H1 (cell line): Measurements from ENCODE around the gene ENTPD2. TPM values are rescaled to one million over a fixed set of nuclear protein-coding genes. Genes with fewer than 3 reads are reported as not detected.

Experiments used
- CTCF ChIA-PET: fragments of 300-600 bp; sonication (Branson Sonifier 250); formaldehyde crosslinking; loops from one replicate; lab custom pipeline; 2021; ENCODE audit not compliant: partially characterized antibody; lab: Charles Lee
- POLR2A ChIA-PET: fragments of 300-600 bp; sonication (Branson Sonifier 250); formaldehyde crosslinking; loops from one replicate; lab custom pipeline; 2021; ENCODE audit warnings: inconsistent platforms; ENCODE audit not compliant: partially characterized antibody; lab: Charles Lee
- DNase-seq, 2 experiments: peaks; one replicate each; pipeline versions ENCODE4 v3.0.0 to v3.0.0-alpha.2; 2010 to 2022; ENCODE audit warnings: low spot score in 2 of 2, low read depth in 1 of 2, mixed read lengths in 1 of 2
- FAIRE-seq: peaks from 2 replicates; lab custom pipeline; 2011; peaks lifted over from hg19 to GRCh38; lab: Jason Lieb, UNC
- H2AFZ ChIP-seq: 2 replicates; pipeline ENCODE4 v1.8.1; 2012; ENCODE audit warnings: low read length, inconsistent platforms
- H2AK5ac ChIP-seq: 2 replicates; pipeline ENCODE4 v1.6.1; 2013; ENCODE audit warnings: low read depth, low read length
- H2BK120ac ChIP-seq: replicated peaks from 2 replicates; pipeline ENCODE3; 2013; ENCODE audit warnings: low read depth, low read length, inconsistent platforms
- H2BK12ac ChIP-seq: 2 replicates; pipeline ENCODE4 v1.6.1; 2013; ENCODE audit warnings: low read depth, low read length
- H2BK15ac ChIP-seq: 2 replicates; pipeline ENCODE4 v1.6.1; 2013; ENCODE audit warnings: low read length
- H2BK20ac ChIP-seq: 2 replicates; pipeline ENCODE4 v1.6.1; 2013; ENCODE audit warnings: low read length
- H2BK5ac ChIP-seq: 2 replicates; pipeline ENCODE4 v1.6.1; 2013; ENCODE audit warnings: low read depth, low read length
- H3K14ac ChIP-seq: 2 replicates; pipeline ENCODE4 v1.6.1; 2013; ENCODE audit warnings: inconsistent platforms; ENCODE audit not compliant: insufficient read length
- H3K18ac ChIP-seq: 2 replicates; pipeline ENCODE4 v1.6.1; 2013; ENCODE audit warnings: low read length; ENCODE audit errors: extremely low read depth
- H3K23ac ChIP-seq: 2 replicates; pipeline ENCODE4 v1.6.1; 2013; ENCODE audit warnings: inconsistent platforms; ENCODE audit not compliant: insufficient read length
- H3K23me2 ChIP-seq: 2 replicates; pipeline ENCODE4 v1.6.1; 2013; ENCODE audit warnings: low read depth, low read length
- H3K27ac ChIP-seq: 2 replicates; pipeline ENCODE4 v1.6.1; 2011; ENCODE audit warnings: low read depth, low read length, inconsistent platforms
- H3K27me3 ChIP-seq, 4 experiments: replicated peaks in 1 of 4; 1 replicate in 1 of 4; 2 replicates in 3 of 4; pipeline versions ENCODE4 v1.6.1 to v1.8.1; 2011 to 2013; ENCODE audit warnings: low read length in 3 of 4, mild to moderate bottlenecking in 3 of 4, inconsistent platforms in 2 of 4, mixed read lengths in 2 of 4, moderate library complexity in 1 of 4; ENCODE audit not compliant: control insufficient read depth in 3 of 4, insufficient read depth in 3 of 4; ENCODE audit errors: extremely low read depth in 1 of 4
- H3K36me3 ChIP-seq, 4 experiments: 2 replicates each; pipeline versions ENCODE4 v1.6.1 to v1.8.1; 2011 to 2013; ENCODE audit warnings: mild to moderate bottlenecking in 4 of 4, low read length in 3 of 4, moderate library complexity in 2 of 4, control low read depth in 1 of 4, inconsistent platforms in 1 of 4; ENCODE audit not compliant: insufficient read depth in 4 of 4, control insufficient read depth in 2 of 4
- H3K4ac ChIP-seq: replicated peaks from 2 replicates; pipeline ENCODE3; 2013; ENCODE audit warnings: low read length, low read depth, mixed read lengths, inconsistent platforms; ENCODE audit not compliant: insufficient read length
- H3K4me1 ChIP-seq, 4 experiments: replicated peaks in 1 of 4; 1 replicate in 1 of 4; 2 replicates in 3 of 4; pipeline versions ENCODE4 v1.6.1 to v1.8.1; 2011 to 2013; ENCODE audit warnings: low read length in 3 of 4, inconsistent platforms in 2 of 4, mixed read lengths in 1 of 4; ENCODE audit not compliant: insufficient read depth in 4 of 4, control insufficient read depth in 3 of 4
- H3K4me2 ChIP-seq, 2 experiments: 2 replicates each; pipeline versions ENCODE4 v1.6.1 to v1.8.1; 2011 to 2013; ENCODE audit warnings: low read depth in 2 of 2, low read length in 2 of 2, control low read depth in 1 of 2, inconsistent platforms in 1 of 2, mild to moderate bottlenecking in 1 of 2; ENCODE audit not compliant: insufficient read depth in 1 of 2
- H3K4me3 ChIP-seq, 4 experiments: fragments of 200-600, 300-600 bp in 1 of 4; sonication (generic), shearing (Covaris generic), sonication (Bioruptor Twin) in 1 of 4; 2 replicates each; pipeline versions ENCODE4 v1.5.1 to v1.8.1; 2011 to 2016; ENCODE audit warnings: low read length in 4 of 4, low read depth in 3 of 4, control low read depth in 2 of 4, inconsistent platforms in 2 of 4, mild to moderate bottlenecking in 2 of 4, mixed read lengths in 1 of 4, moderate library complexity in 1 of 4; ENCODE audit not compliant: insufficient read depth in 2 of 4; ENCODE audit errors: extremely low read depth in 1 of 4
- H3K56ac ChIP-seq: replicated peaks from 2 replicates; pipeline ENCODE3; 2013; ENCODE audit warnings: low read depth, mild to moderate bottlenecking, mixed read lengths, low read length, inconsistent platforms; ENCODE audit not compliant: insufficient read length
- H3K79me1 ChIP-seq: 2 replicates; pipeline ENCODE4 v1.6.1; 2013; ENCODE audit warnings: low read depth, low read length, control low read depth
- H3K79me2 ChIP-seq, 2 experiments: 2 replicates each; pipeline versions ENCODE4 v1.6.1 to v1.8.1; 2012 to 2013; ENCODE audit warnings: low read length in 2 of 2, mild to moderate bottlenecking in 2 of 2, inconsistent platforms in 1 of 2; ENCODE audit not compliant: insufficient read depth in 2 of 2, control insufficient read depth in 1 of 2
- H3K9ac ChIP-seq, 4 experiments: replicated peaks in 1 of 4; 1 replicate in 1 of 4; 2 replicates in 3 of 4; pipeline versions ENCODE4 v1.6.1 to v1.8.1; 2011 to 2013; ENCODE audit warnings: low read depth in 3 of 4, low read length in 3 of 4, control low read depth in 2 of 4, mild to moderate bottlenecking in 2 of 4, moderate library complexity in 2 of 4, inconsistent platforms in 1 of 4; ENCODE audit errors: extremely low read depth in 1 of 4
- H3K9me3 ChIP-seq, 2 experiments: 2 replicates each; pipeline versions ENCODE4 v1.6.1 to v1.8.1; 2012 to 2013; ENCODE audit warnings: mild to moderate bottlenecking in 2 of 2, moderate library complexity in 2 of 2, control low read depth in 1 of 2, inconsistent platforms in 1 of 2, low read depth in 1 of 2, low read length in 1 of 2, mixed read lengths in 1 of 2; ENCODE audit not compliant: insufficient read depth in 2 of 2
- H4K20me1 ChIP-seq, 2 experiments: replicated peaks in 1 of 2; 2 replicates each; pipeline versions ENCODE3 to v1.8.1; 2011 to 2013; ENCODE audit warnings: inconsistent platforms in 2 of 2, low read length in 2 of 2, mild to moderate bottlenecking in 1 of 2; ENCODE audit not compliant: insufficient read depth in 2 of 2, control insufficient read depth in 1 of 2
- H4K5ac ChIP-seq: 2 replicates; pipeline ENCODE4 v1.6.1; 2013; ENCODE audit warnings: low read length, low read depth, mixed read lengths, inconsistent platforms; ENCODE audit not compliant: insufficient read length
- H4K8ac ChIP-seq: 2 replicates; pipeline ENCODE4 v1.8.0; 2013; ENCODE audit warnings: mild to moderate bottlenecking, moderate library complexity, low read length, inconsistent platforms; ENCODE audit not compliant: insufficient read depth; ENCODE audit errors: extremely low read depth
- H4K91ac ChIP-seq: replicated peaks from 2 replicates; pipeline ENCODE3; 2013; ENCODE audit warnings: low read length, mixed read lengths, inconsistent platforms; ENCODE audit not compliant: insufficient read length
- ASH2L ChIP-seq: fragments of 200-600, 300-600 bp; sonication (generic); IDR thresholded peaks from one replicate; pipeline ENCODE4 v1.7.1; 2017; ENCODE audit warnings: low read length
- CHD1 ChIP-seq: IDR thresholded peaks from 2 replicates; pipeline ENCODE4 v1.6.1; 2012; ENCODE audit warnings: low read depth, low read length, improper control_type of control experiment
- HDAC2 ChIP-seq, 2 experiments: fragments of 300-600 bp in 1 of 2; sonication (generic) in 1 of 2; IDR thresholded peaks; 2 replicates each; pipeline ENCODE4 v1.6.1; 2011 to 2012; ENCODE audit warnings: low read depth in 2 of 2, low read length in 2 of 2, mild to moderate bottlenecking in 2 of 2, moderate library complexity in 2 of 2, borderline replicate concordance in 1 of 2, inconsistent platforms in 1 of 2
- JUN ChIP-seq: IDR thresholded peaks from 2 replicates; pipeline ENCODE4 v1.6.1; 2011; ENCODE audit warnings: low read depth, mild to moderate bottlenecking, improper control_type of control experiment, low read length
- POU5F1 ChIP-seq: IDR thresholded peaks from 2 replicates; pipeline ENCODE4 v1.6.1; 2011; ENCODE audit warnings: low read depth, mild to moderate bottlenecking, low read length, moderate library complexity
- SAP30 ChIP-seq: fragments of 300-600 bp; sonication (generic); IDR thresholded peaks from 2 replicates; pipeline ENCODE4 v1.7.1; 2012; ENCODE audit warnings: low read length, moderate library complexity, mild to moderate bottlenecking, inconsistent platforms; ENCODE audit not compliant: insufficient read depth, insufficient replicate concordance
- SP1 ChIP-seq: IDR thresholded peaks from 2 replicates; pipeline ENCODE4 v1.6.1; 2011; ENCODE audit warnings: low read depth, low read length
- ZNF274 ChIP-seq: IDR thresholded peaks from 2 replicates; pipeline ENCODE4 v1.7.0; 2012; ENCODE audit warnings: low read length, borderline replicate concordance; ENCODE audit errors: extremely low read depth
- WGBS, 2 experiments: shearing (Covaris generic) in 1 of 2; methylation state at CpG; one replicate each; pipeline versions ENCODE4 v1.1.6 to v1.1.7; 2013 to 2015; ENCODE audit warnings: low lambda C conversion rate in 2 of 2, mixed read lengths in 2 of 2, inconsistent platforms in 1 of 2, low coverage in 1 of 2, missing lambda C conversion rate in 1 of 2; ENCODE audit not compliant: insufficient replicate concordance in 2 of 2, insufficient coverage in 1 of 2, insufficient read length in 1 of 2; ENCODE audit errors: extremely low coverage in 1 of 2, missing lambda C conversion rate in 1 of 2; 5-methylcytosine and 5-hydroxymethylcytosine counted together
- polyA plus RNA-seq, 7 experiments: library from polyadenylated mRNA; depleted of rRNA in 3 of 7; stranded (reverse) in 5 of 7; unstranded in 2 of 7; fragments of >200 nt in 5 of 7; fragments of 200-250 nt in 2 of 7; gene quantifications; 1 replicate in 5 of 7; 2 replicates in 1 of 7; 4 replicates in 1 of 7; pipeline versions ENCODE4 v1.2.1 to v1.2.3, GENCODE V29; 2011 to 2013; ENCODE audit warnings: missing spikeins in 2 of 7, mixed read lengths in 2 of 7
- total RNA-seq: library from RNA; stranded (reverse); fragmentation: NEBNext Ultra II Directional; extraction: Animal tissue kit (Norgen Biotek cat#: 25700); gene quantifications from 2 replicates; pipeline ENCODE4 v1.2.1, GENCODE V29; 2021
- TF ChIP-seq, protein P1 (sequence below), 3 experiments: IDR thresholded peaks; 1 replicate in 2 of 3; 2 replicates in 1 of 3; pipeline versions ENCODE4 v1.5.1 to v1.6.1; 2011; ENCODE audit warnings: low read length in 3 of 3, mild to moderate bottlenecking in 3 of 3, inconsistent platforms in 2 of 3, low read depth in 1 of 3, moderate library complexity in 1 of 3; ENCODE audit not compliant: insufficient read depth in 1 of 3; ENCODE audit errors: control extremely low read depth in 1 of 3

Gene ENTPD2
- total and polyA plus RNA-seq, 2 of the 8 experiments (the other 6 are each of a cell fraction or from before 2014, with no cell fraction given) = 0.65 to 3.8 TPM

DNA sequence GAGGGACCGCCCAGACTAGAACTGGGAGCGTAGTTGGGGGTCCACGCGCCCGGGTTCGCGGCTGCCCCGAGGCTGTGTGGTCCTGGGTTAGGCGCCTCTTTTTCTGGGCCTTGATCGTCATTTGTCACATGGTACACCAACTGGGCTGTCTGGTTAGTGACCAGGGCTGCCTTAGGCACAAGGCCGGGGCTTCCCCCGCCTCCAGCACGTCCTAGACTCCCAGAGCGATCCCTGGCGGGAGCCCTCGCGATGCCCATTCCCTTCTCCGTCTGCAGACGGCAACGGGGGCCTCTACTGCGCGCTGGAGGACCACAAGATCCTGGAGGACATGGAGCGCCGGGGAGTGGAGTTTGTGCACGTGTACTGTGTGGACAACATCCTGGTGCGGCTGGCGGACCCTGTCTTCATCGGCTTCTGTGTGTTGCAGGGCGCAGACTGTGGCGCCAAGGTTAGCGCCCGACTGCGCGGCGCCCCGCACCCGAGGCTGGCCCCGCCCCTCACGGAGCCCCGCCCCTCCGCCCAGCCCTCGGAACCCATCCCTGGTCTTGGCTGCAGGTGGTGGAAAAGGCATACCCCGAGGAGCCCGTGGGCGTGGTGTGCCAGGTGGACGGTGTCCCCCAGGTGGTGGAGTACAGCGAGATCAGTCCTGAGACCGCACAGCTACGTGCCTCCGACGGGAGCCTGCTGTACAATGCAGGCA lies 25.0 kb upstream of the ENTPD2 start:
- ChIA-PET POLR2A (interaction anchor here (1.1 kb wide), 2 partner anchors 8 to 232 kb away, joined by 3 to 4 read pairs; partner anchors contain the start of gene MAN1B1), CTCF (interaction anchor here (1.8 to 2.8 kb wide), 3 partner anchors 8 to 11 kb away, joined by 8 to 19 read pairs (median 10); partner anchors contain the start of gene SAPCD2)
- no peak overlapping the region for H3K18ac ChIP-seq
- H2AK5ac ChIP-seq = no peak overlapping the region
- peak overlapping the region; percentile 72; the same call in 1 of the 2 replicates for H2BK15ac ChIP-seq
- H3K27ac ChIP-seq = no peak overlapping the region
- peak overlapping the region; percentile 74 for H4K8ac ChIP-seq
- peak overlapping the region; percentile 84 for H4K91ac ChIP-seq
- no peak overlapping the region for H3K56ac ChIP-seq
- H3K4me1 ChIP-seq = peaks cover 0 to 20% (median 12%) of the 10 kb centered on the region in 4 experiments; a peak in 6 of 7 replicates
- no peak overlapping the region for H3K23ac ChIP-seq
- H3K9ac ChIP-seq = no peak overlapping the region; a peak in 1 of 7 replicates
- H2BK5ac ChIP-seq = no peak overlapping the region
- H3K36me3 ChIP-seq = no peaks in the 10 kb centered on the region; a peak in 1 of 8 replicates
- FAIRE-seq (no peak), DNase-seq (peak in 1 of 2 experiments; percentile 81)
- no peaks in the 10 kb centered on the region for H3K9me3 ChIP-seq
- H3K79me1 ChIP-seq = no peaks in the 10 kb centered on the region
- H4K20me1 ChIP-seq = peaks cover 0 to 7% of the 10 kb centered on the region in 2 experiments
- H3K4ac ChIP-seq = no peak overlapping the region
- no peak overlapping the region for H2BK120ac ChIP-seq
- peak overlapping the region; percentile 90; the same call in 1 of the 2 replicates for H2AFZ ChIP-seq
- H2BK12ac ChIP-seq = no peak overlapping the region
- no peak overlapping the region for H3K14ac ChIP-seq
- 13% methylated on average over 36 of the region's 51 CpGs; no CpG with 5 or more reads in 1 of the 2 experiments for whole genome bisulfite sequencing, 2 experiments
- H3K4me2 ChIP-seq = peak overlapping the region; percentile 97 to 99
- H4K5ac ChIP-seq = no peak overlapping the region
- H3K4me3 ChIP-seq = peak overlapping the region; percentile 33 to 57 (median 42); a peak in 7 of 8 replicates
- peaks cover 20 to 49% (median 34%) of the 10 kb centered on the region in 4 experiments for H3K27me3 ChIP-seq
- no peaks in the 10 kb centered on the region for H3K79me2 ChIP-seq
- H2BK20ac ChIP-seq = no peak overlapping the region
- peaks cover 13% of the 10 kb centered on the region; the same call in 1 of the 2 replicates for H3K23me2 ChIP-seq
- no peak for TF ChIP-seq ZNF274
- no peak for TF ChIP-seq POU5F1
- no peak for TF ChIP-seq JUN
- TF ChIP-seq HDAC2 (IDR thresholded peaks at IDR 0.05; ENCODE audit: borderline replicate concordance in 1 of 2, low read depth in 2 of 2, low read length in 2 of 2) = no peak
- no peak for TF ChIP-seq SAP30
- no peak for TF ChIP-seq CHD1
- TF ChIP-seq, protein P1, sequence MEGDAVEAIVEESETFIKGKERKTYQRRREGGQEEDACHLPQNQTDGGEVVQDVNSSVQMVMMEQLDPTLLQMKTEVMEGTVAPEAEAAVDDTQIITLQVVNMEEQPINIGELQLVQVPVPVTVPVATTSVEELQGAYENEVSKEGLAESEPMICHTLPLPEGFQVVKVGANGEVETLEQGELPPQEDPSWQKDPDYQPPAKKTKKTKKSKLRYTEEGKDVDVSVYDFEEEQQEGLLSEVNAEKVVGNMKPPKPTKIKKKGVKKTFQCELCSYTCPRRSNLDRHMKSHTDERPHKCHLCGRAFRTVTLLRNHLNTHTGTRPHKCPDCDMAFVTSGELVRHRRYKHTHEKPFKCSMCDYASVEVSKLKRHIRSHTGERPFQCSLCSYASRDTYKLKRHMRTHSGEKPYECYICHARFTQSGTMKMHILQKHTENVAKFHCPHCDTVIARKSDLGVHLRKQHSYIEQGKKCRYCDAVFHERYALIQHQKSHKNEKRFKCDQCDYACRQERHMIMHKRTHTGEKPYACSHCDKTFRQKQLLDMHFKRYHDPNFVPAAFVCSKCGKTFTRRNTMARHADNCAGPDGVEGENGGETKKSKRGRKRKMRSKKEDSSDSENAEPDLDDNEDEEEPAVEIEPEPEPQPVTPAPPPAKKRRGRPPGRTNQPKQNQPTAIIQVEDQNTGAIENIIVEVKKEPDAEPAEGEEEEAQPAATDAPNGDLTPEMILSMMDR (IDR thresholded peaks at IDR 0.05; ENCODE audit: control extremely low read depth in 1 of 3, insufficient read depth in 1 of 3, low read depth in 1 of 3, low read length in 3 of 3) = no peak
- TF ChIP-seq ASH2L = no peak
- TF ChIP-seq SP1 = no peak
